Nephron (organoid): ENCODE results near the gene CD63.

Experiments used
- H3K27ac Mint-ChIP-seq, 3 experiments: 2 replicates each; pipeline ENCODE4 v1.8.0; 2020; ENCODE audit warnings: mixed read lengths in 3 of 3, mild to moderate bottlenecking in 2 of 3, moderate library complexity in 1 of 3
- H3K27me3 Mint-ChIP-seq: 2 replicates; pipeline ENCODE4 v1.8.0; 2021; ENCODE audit warnings: low read depth, mild to moderate bottlenecking, moderate library complexity, mixed read lengths
- H3K36me3 Mint-ChIP-seq: 2 replicates; pipeline ENCODE4 v1.8.0; 2020; ENCODE audit warnings: low read depth, mixed read lengths
- H3K4me1 Mint-ChIP-seq: 2 replicates; pipeline ENCODE4 v1.8.0; 2020; ENCODE audit warnings: mixed read lengths
- H3K4me3 Mint-ChIP-seq, 3 experiments: 2 replicates each; pipeline ENCODE4 v1.8.0; 2020; ENCODE audit warnings: mild to moderate bottlenecking in 3 of 3, mixed read lengths in 3 of 3, moderate library complexity in 2 of 3
- H3K9me3 Mint-ChIP-seq: 2 replicates; pipeline ENCODE4 v1.8.0; 2020; ENCODE audit warnings: mixed read lengths
- CTCF ChIP-seq, 3 experiments: fragments of 200-600 bp; sonication (generic); IDR thresholded peaks; one replicate each; pipeline ENCODE4 v1.5.0; 2021; ENCODE audit warnings: antibody characterized with exemption in 3 of 3; ENCODE audit not compliant: unreplicated experiment in 3 of 3

CD63 gene

GRCh38 chr12:55694188-55694515, 34.7 kb downstream of the CD63 start:
- H3K27me3 Mint-ChIP-seq: no peaks in the 10 kb centered on the region
- TF ChIP-seq CTCF (IDR thresholded peaks at IDR 0.05; ENCODE audit: unreplicated experiment in 3 of 3): no peak
- no peak overlapping the region for H3K27ac Mint-ChIP-seq
- no peak overlapping the region for H3K4me3 Mint-ChIP-seq
- H3K9me3 Mint-ChIP-seq: no peaks in the 10 kb centered on the region
- H3K36me3 Mint-ChIP-seq: no peaks in the 10 kb centered on the region
- no peaks in the 10 kb centered on the region for H3K4me1 Mint-ChIP-seq

- no peak for TF ChIP-seq CTCF (IDR thresholded peaks at IDR 0.05; ENCODE audit: unreplicated experiment in 3 of 3)
- H3K4me1 Mint-ChIP-seq: no peaks in the 10 kb centered on the region
- H3K4me3 Mint-ChIP-seq: no peak overlapping the region
- no peaks in the 10 kb centered on the region for H3K36me3 Mint-ChIP-seq
- no peaks in the 10 kb centered on the region for H3K27me3 Mint-ChIP-seq
- no peaks in the 10 kb centered on the region for H3K9me3 Mint-ChIP-seq
- no peak overlapping the region for H3K27ac Mint-ChIP-seq
Measured at GRCh38 chr12:55693323-55694187, 35.3 kb downstream of the CD63 start.

GRCh38 chr12:55692631-55693322, 36.0 kb downstream of the CD63 start:
- H3K27me3 Mint-ChIP-seq: no peaks in the 10 kb centered on the region
- no peak for TF ChIP-seq CTCF (IDR thresholded peaks at IDR 0.05; ENCODE audit: unreplicated experiment in 3 of 3)
- no peaks in the 10 kb centered on the region for H3K4me1 Mint-ChIP-seq

GRCh38 chr12:55688716-55689655, 39.8 kb downstream of the CD63 start:
- no peak for TF ChIP-seq CTCF (IDR thresholded peaks at IDR 0.05; ENCODE audit: unreplicated experiment in 3 of 3)
- Mint-ChIP-seq H3K27me3 (peaks cover 3% of the 10 kb centered on the region), H3K9me3 (no peaks in the 10 kb centered on the region), H3K27ac (no peak overlapping the region), H3K4me1 (peaks cover 4% of the 10 kb centered on the region), H3K36me3 (peaks cover 4% of the 10 kb centered on the region), H3K4me3 (no peak overlapping the region)

More at GRCh38 chr12:55692631-55693322, 36.0 kb downstream of the CD63 start:
- H3K27ac Mint-ChIP-seq: no peak overlapping the region
- no peaks in the 10 kb centered on the region for H3K9me3 Mint-ChIP-seq
- H3K4me3 Mint-ChIP-seq: no peak overlapping the region
- H3K36me3 Mint-ChIP-seq: no peaks in the 10 kb centered on the region

- no peak overlapping the region for H3K27ac Mint-ChIP-seq
- no peak for TF ChIP-seq CTCF (IDR thresholded peaks at IDR 0.05; ENCODE audit: unreplicated experiment in 3 of 3)
- H3K36me3 Mint-ChIP-seq: peaks cover 4% of the 10 kb centered on the region
- H3K4me1 Mint-ChIP-seq: peaks cover 8% of the 10 kb centered on the region
- no peaks in the 10 kb centered on the region for H3K9me3 Mint-ChIP-seq
- no peak overlapping the region for H3K4me3 Mint-ChIP-seq
- peaks cover 6% of the 10 kb centered on the region for H3K27me3 Mint-ChIP-seq
Measured at GRCh38 chr12:55687746-55688145, 41.1 kb downstream of the CD63 start.
